ENCODE measurements around the gene INO80. TPM values are rescaled to one million over a fixed set of nuclear protein-coding genes. Genes with fewer than 3 reads are reported as not detected.

Gene INO80
- total RNA-seq, 1 donor from 2014 or later: 10.4 TPM

GRCh38 chr15:41004490-41004889 lies 111.6 kb downstream of the INO80 start:
- no peak for ATAC-seq

GRCh38 chr15:41001524-41002214 lies 114.4 kb downstream of the INO80 start:
- ATAC-seq (peak; percentile 92), DNase-seq (ENCODE audit: low spot score) (peak; percentile 69)

More at GRCh38 chr15:41004490-41004889, 111.6 kb downstream of the INO80 start:
- DNase-seq (ENCODE audit: low spot score): no peak

DNA sequence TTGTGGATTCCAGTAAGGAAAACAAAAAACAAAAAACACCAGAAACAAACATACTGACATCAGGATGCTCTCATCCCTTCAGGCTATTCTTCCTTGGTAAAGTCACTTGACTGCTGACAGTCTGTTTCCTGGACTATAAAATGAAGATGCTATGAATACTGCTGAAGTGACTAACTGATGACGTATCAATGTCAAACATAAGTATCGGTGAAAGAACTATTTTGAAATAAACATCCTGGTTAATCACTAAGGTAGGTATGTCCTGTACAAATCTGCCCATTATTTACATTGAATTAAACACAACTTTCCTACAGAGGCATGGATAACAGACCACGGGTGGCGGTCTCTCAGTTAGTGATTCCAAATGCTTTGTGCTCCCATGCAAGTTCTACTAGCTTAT lies 116.9 kb downstream of the INO80 start:
- ATAC-seq (no peak), DNase-seq (ENCODE audit: low spot score) (no peak)

DNA sequence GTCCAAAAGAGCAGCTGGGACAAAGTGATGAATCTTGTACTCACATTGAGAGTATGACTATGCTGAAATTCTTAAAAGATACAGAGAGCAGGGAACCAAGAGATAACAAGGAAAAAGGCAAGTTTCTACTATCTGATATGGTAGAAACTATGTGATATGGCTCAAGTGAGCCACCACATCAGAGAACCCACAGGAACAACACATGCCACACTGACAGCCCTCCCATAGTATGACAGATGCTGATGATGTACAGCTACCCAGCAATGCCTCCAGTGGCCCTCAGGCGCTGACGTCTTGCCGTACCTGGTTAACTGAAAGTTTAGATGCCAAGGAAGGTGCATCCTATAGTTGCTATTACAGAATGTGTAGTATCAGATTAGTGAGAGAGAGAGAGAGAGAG lies 120.4 kb downstream of the INO80 start:
- DNase-seq (ENCODE audit: low spot score) (no peak), ATAC-seq (no peak)

GRCh38 chr15:40992825-40993224 lies 123.3 kb downstream of the INO80 start:
- ATAC-seq (no peak), DNase-seq (ENCODE audit: low spot score) (no peak)

GRCh38 chr15:40992241-40992741 lies 123.8 kb downstream of the INO80 start:
- no peak for ATAC-seq
- DNase-seq (ENCODE audit: low spot score): no peak

DNA sequence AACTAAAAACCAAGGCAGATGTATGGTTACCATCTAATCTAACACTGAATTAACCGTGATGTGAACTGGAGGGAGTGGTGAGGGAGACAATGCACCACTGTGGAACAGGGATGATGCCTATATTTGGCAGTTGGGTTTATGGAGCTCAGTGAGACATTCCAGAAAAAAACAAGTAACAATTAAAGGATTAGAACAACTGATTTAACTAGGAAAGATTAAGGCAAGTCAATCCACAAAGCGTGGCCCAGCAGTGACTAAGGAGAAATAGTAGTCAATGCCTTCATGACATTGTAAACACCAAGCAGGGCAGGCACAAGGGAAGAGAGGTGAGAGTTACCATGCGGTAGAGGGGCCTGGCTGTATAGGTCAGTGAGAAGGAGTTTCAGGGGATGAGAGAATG lies 124.7 kb downstream of the INO80 start:
- DNase-seq (ENCODE audit: low spot score): no peak
- no peak for ATAC-seq

DNA sequence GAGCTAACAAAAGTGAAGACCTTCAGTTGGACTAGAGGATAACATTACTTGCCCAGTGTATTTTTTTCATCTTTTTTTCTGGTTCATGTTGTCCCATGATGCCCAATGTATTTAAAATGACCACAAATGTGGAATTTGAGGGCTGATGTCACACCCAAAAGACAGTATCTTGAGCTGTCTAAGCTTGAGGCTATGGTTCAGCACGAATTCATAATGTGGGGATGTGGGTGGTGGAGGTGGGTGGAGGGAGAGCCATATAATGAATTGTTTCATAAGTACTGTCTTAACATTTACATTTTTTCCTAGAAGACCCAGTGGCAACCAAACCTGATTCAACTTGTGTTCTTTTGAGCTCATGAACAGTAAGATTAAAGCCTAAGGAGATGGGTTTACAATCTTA lies 125.3 kb downstream of the INO80 start:
- no peak for ATAC-seq
- DNase-seq (ENCODE audit: low spot score): no peak

- ATAC-seq: no peak
- no peak for DNase-seq (ENCODE audit: low spot score)
Measured at GRCh38 chr15:40990080-40990479, 126.0 kb downstream of the INO80 start.

GRCh38 chr15:40988156-40988555 lies 127.9 kb downstream of the INO80 start:
- DNase-seq (ENCODE audit: low spot score) (no peak), ATAC-seq (no peak)

GRCh38 chr15:40986820-40987219 lies 129.3 kb downstream of the INO80 start:
- DNase-seq (ENCODE audit: low spot score) (no peak), ATAC-seq (no peak)

DNA sequence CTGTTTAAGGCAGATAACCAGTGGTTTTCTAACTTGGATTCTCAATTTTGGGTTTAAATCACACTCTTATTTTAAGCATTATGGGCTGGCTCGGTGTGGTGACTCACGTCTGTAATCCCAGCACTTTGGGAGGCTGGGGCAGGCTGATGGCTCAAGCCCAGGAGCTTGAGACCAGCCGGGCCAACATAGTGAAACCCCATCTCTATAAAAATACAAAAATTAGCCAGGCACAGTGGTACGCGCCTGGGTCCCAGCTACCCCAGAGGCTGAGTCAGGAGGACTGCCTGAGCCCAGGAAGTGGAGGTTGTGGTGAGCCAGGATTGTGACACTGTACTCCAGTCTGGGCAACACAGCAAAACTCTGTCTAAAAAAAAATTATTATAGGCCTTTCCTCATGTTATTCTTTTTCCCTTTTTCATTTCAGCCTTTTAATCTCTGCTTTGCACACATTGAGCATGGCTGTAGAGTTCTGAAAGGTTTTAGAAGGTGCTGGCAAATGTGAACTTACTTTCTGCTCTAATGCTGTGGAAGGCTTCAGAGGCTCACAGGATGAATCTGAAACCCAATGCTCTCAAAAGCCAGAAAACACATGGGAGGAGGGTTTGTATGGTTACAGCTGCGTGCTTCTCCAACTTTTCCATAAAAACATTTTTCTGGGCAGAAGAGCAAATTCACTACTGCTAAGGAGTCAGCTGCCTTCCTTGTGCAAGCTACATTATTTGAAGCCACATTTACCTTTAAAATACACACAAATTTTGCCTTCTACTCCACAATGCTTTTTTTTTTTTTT lies 130.3 kb downstream of the INO80 start:
- no peak for ATAC-seq
- no peak for DNase-seq (ENCODE audit: low spot score)

GRCh38 chr15:40984964-40985363 lies 131.1 kb downstream of the INO80 start:
- DNase-seq (ENCODE audit: low spot score) (no peak), ATAC-seq (no peak)

- ATAC-seq (no peak), DNase-seq (ENCODE audit: low spot score) (no peak)
Measured at GRCh38 chr15:40984406-40984805, 131.7 kb downstream of the INO80 start.

- no peak for ATAC-seq
- DNase-seq (ENCODE audit: low spot score): no peak
Measured at GRCh38 chr15:40982855-40983254, 133.2 kb downstream of the INO80 start.

DNA sequence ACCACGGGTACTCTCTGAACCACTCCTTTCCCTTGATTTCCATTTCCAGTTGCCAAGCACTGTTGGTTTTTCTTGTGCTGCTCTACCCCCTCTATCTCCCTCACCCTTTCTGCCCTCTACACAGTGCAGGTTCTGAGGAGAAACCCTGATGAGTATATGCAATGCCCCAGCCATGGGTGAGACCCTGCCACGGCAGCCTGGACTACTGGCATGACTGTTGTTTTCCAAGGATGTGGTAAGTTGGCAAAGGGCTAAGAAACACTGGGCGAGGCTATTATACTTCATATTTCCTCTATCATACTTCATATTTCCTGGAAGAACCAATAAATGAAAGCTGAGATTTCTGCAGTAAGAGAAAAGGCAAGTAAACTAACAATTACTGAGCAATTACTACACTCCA lies 134.9 kb downstream of the INO80 start:
- ATAC-seq (no peak), DNase-seq (ENCODE audit: low spot score) (no peak)

GRCh38 chr15:40978562-40978961 lies 137.5 kb downstream of the INO80 start:
- ATAC-seq (no peak), DNase-seq (ENCODE audit: low spot score) (no peak)

- DNase-seq (ENCODE audit: low spot score): no peak
- no peak for ATAC-seq
Measured at GRCh38 chr15:40978141-40978540, 137.9 kb downstream of the INO80 start.

- DNase-seq (ENCODE audit: low spot score) (no peak), ATAC-seq (no peak)
Measured at GRCh38 chr15:40976819-40977218, 139.3 kb downstream of the INO80 start.

- DNase-seq (ENCODE audit: low spot score) (no peak), ATAC-seq (peak; percentile 35)
Measured at GRCh38 chr15:40974879-40975278, 141.2 kb downstream of the INO80 start.

- ATAC-seq: peak; percentile 89
Measured at GRCh38 chr15:40969363-40969762, 146.7 kb downstream of the INO80 start.

More at GRCh38 chr15:40969363-40969762, 146.7 kb downstream of the INO80 start:
- peak; percentile 59 for DNase-seq (ENCODE audit: low spot score)

Measured in left lobe of liver (tissue), 2 donors.